Kidney (tissue), 14 donors: Measurements from ENCODE around the gene HEXD. TPM values are rescaled to one million over a fixed set of nuclear protein-coding genes. Genes with fewer than 3 reads are reported as not detected.
A peak's percentile ranks its signal among the peaks of the same experiment; 100 is the strongest.

Experiments
- DNase-seq, 5 donors: peaks; one replicate each; pipeline ENCODE4 v3.0.0-alpha.2; 2013 to 2020
- FAIRE-seq: peaks from 2 replicates; lab custom pipeline; 2012; peaks lifted over from hg19 to GRCh38; lab: Jason Lieb, UNC
- H3K27ac ChIP-seq, 2 donors: one replicate each; pipeline ENCODE4 v1.7.0; 2013; ENCODE audit warnings: low read depth in 2 of 2, low read length in 2 of 2, inconsistent platforms in 1 of 2
- H3K27me3 ChIP-seq: one replicate; pipeline ENCODE4 v1.7.1; 2013; ENCODE audit warnings: low read length, inconsistent platforms; ENCODE audit not compliant: control insufficient read depth, insufficient read depth
- H3K36me3 ChIP-seq, 3 donors: one replicate each; pipeline versions ENCODE4 v1.7.0 to v1.7.1; 2013; ENCODE audit warnings: low read length in 3 of 3, control low read depth in 1 of 3, inconsistent platforms in 1 of 3; ENCODE audit not compliant: insufficient read depth in 3 of 3, control insufficient read depth in 2 of 3
- H3K4me1 ChIP-seq, 3 donors: one replicate each; pipeline versions ENCODE4 v1.7.0 to v1.7.1; 2013; ENCODE audit warnings: low read length in 3 of 3, inconsistent platforms in 1 of 3, low read depth in 1 of 3; ENCODE audit not compliant: control insufficient read depth in 2 of 3, insufficient read depth in 2 of 3
- H3K4me3 ChIP-seq, 3 donors: one replicate each; pipeline versions ENCODE4 v1.7.0 to v1.8.1; 2013; ENCODE audit warnings: low read length in 3 of 3, control low read depth in 1 of 3, inconsistent platforms in 1 of 3
- H3K9ac ChIP-seq, 3 donors: one replicate each; pipeline versions ENCODE4 v1.7.0 to v1.7.1; 2013; ENCODE audit warnings: low read length in 3 of 3, control low read depth in 1 of 3, inconsistent platforms in 1 of 3
- H3K9me3 ChIP-seq, 3 donors: one replicate each; pipeline versions ENCODE4 v1.7.0 to v1.7.1; 2013; ENCODE audit warnings: low read length in 3 of 3, control low read depth in 1 of 3, inconsistent platforms in 1 of 3; ENCODE audit not compliant: control insufficient read depth in 2 of 3, insufficient read depth in 1 of 3
- intact Hi-C: fragments of 100-400 bp; cut with DNase I; formaldehyde crosslinking; loops from one replicate; pipeline ENCODE4 v1.11.1; 2022
- polyA plus RNA-seq: library from polyadenylated mRNA; stranded (reverse); fragments of 350-450 nt; fragmentation: Illumina TruSeq; extraction: RNeasy Lipid Tissue Mini Kit (QIAGEN cat#74804); gene quantifications from one replicate; pipeline ENCODE4 v1.2.3, GENCODE V29; 2014; ENCODE audit warnings: low read depth, low replicate concordance; ENCODE audit not compliant: insufficient read depth
- total RNA-seq: library from RNA; stranded (reverse); fragmentation: NEBNext Ultra II Directional; extraction: Animal tissue kit (Norgen Biotek cat#: 25700); gene quantifications from one replicate; pipeline ENCODE4 v1.2.1, GENCODE V29; 2021
- TF ChIP-seq, protein P1 (sequence below): IDR thresholded peaks from 3 replicates; pipeline ENCODE4 v1.5.1; 2012; ENCODE audit warnings: mild to moderate bottlenecking, moderate library complexity, borderline replicate concordance; ENCODE audit not compliant: insufficient read depth; ENCODE audit errors: extremely low read depth
- donor health status: control.
- donor health status: control.
- donor health status: control.
- donor health status: control.
- donor health status: control.
- donor health status: DM: yes; HTN: yes; CAD: no.
- donor health status: Normal renal cell carcinoma (clear cell type).

Gene HEXD
- total and polyA plus RNA-seq, 2 donors from 2014 or later: 39.2 to 42.0 TPM

DNA sequence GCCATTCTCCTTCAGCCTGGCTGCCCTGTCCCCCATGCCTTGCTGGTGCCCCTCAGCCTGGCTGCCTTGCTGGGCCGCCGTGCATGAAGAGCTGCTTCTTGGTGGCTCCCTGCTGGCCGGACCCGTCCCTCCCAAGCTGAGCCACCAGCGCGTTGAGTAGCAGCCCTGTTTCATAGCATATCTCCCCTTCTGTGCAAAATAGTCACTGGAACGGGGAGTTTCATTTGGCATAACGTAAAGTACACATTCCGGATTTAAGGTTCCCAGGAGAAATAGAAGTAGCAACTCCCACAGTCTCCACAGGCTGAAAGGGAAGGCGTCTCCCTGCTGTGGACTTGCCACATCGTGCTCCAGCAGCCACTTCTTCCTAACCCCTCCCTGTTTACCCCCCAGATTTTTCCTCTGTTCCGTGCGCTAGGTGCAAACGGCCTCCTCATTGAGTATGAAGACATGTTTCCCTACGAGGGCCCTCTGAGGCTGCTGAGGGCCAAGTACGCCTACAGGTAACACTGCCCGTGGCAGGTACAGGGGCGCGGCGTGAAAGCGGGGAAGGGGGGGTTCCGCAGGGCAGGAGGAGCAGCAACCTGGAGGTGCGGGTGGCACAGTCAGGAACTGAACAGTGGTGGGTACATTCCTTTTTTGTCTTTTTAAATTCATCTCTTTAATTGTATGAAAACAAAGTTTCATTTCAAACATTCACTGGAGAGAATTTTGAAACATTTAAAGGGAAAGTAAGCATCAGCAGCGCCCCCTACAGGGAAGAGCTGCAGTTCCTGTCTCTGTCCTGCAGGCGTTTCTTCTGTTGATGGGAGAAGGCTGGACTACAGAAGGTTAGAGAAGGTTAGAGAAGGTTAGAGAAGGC lies 6.1 kb downstream of the HEXD start:
- Histone ChIP-seq H3K4me1 (peaks cover 0 to 5% (median 0%) of the 10 kb centered on the region in 3 donors), H3K9me3 (no peaks in the 10 kb centered on the region), H3K36me3 (peaks cover 0 to 2% (median 0%) of the 10 kb centered on the region in 3 donors), H3K4me3 (no peak overlapping the region), H3K27ac (peak overlapping the region in 1 of 2 donors; percentile 28), H3K27me3 (no peaks in the 10 kb centered on the region), H3K9ac (no peak overlapping the region)
- DNase-seq: peak in 3 of 5 donors; percentile 41 to 51 (median 48)
- intact Hi-C loops: no loop called here
- FAIRE-seq: no peak
- TF ChIP-seq, protein P1, sequence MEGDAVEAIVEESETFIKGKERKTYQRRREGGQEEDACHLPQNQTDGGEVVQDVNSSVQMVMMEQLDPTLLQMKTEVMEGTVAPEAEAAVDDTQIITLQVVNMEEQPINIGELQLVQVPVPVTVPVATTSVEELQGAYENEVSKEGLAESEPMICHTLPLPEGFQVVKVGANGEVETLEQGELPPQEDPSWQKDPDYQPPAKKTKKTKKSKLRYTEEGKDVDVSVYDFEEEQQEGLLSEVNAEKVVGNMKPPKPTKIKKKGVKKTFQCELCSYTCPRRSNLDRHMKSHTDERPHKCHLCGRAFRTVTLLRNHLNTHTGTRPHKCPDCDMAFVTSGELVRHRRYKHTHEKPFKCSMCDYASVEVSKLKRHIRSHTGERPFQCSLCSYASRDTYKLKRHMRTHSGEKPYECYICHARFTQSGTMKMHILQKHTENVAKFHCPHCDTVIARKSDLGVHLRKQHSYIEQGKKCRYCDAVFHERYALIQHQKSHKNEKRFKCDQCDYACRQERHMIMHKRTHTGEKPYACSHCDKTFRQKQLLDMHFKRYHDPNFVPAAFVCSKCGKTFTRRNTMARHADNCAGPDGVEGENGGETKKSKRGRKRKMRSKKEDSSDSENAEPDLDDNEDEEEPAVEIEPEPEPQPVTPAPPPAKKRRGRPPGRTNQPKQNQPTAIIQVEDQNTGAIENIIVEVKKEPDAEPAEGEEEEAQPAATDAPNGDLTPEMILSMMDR: peak; percentile 39

DNA sequence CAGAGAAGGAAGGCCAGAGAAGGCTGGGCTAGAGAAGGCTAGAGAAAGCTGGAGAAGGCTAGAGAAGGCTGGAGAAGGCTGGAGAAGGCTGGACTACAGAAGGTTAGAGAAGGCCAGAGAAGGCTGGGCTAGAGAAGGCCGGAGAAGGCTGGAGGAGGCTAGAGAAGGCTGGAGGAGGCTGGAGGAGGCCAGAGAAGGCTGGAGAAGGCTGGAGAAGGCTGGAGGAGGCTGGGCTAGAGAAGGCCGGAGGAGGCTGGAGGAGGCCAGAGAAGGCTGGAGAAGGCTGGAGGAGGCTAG lies 6.7 kb downstream of the HEXD start:
- intact Hi-C loops: no loop called here
- DNase-seq: no peak
- TF ChIP-seq, protein P1: no peak
- no peak overlapping the region for H3K9ac ChIP-seq
- no peak overlapping the region for H3K27ac ChIP-seq
- no peaks in the 10 kb centered on the region for H3K27me3 ChIP-seq
- H3K4me3 ChIP-seq: no peak overlapping the region
- no peaks in the 10 kb centered on the region for H3K4me1 ChIP-seq
- H3K36me3 ChIP-seq: peaks cover 0 to 2% (median 0%) of the 10 kb centered on the region in 3 donors
- no peak for FAIRE-seq
- H3K9me3 ChIP-seq: no peaks in the 10 kb centered on the region

DNA sequence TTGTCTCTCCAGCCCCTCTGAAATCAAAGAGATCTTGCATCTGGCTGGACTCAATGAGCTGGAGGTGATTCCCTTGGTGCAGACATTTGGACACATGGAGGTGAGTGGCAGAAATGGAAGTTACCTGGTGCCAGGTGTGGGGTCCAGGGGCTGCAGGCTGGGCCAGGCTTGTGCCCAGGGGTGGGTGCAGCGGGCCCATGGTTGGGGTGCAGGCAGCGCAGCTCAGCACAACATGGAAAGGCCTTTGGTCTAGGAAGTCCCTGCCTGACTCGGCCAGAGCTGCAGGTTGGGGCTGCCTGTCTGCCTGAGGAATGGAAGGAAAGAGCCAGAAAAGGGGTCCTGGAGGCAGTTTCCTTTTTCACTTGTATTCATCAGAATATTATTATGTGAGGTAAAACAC lies 10.4 kb downstream of the HEXD start:
- TF ChIP-seq, protein P1: no peak
- intact Hi-C loops: no loop called here
- FAIRE-seq: no peak

More for the DNA sequence above, 10.4 kb downstream of the HEXD start:
- H3K27ac ChIP-seq: no peak overlapping the region
- no peaks in the 10 kb centered on the region for H3K27me3 ChIP-seq
- H3K9me3 ChIP-seq: no peaks in the 10 kb centered on the region
- H3K4me3 ChIP-seq: no peak overlapping the region
- H3K9ac ChIP-seq: no peak overlapping the region
- peaks cover 0 to 2% (median 0%) of the 10 kb centered on the region in 3 donors for H3K36me3 ChIP-seq
- no peaks in the 10 kb centered on the region for H3K4me1 ChIP-seq
- DNase-seq: peak in 1 of 5 donors; percentile 61
